ENCODE measurements around the gene ZNF407. TPM values are rescaled to one million over a fixed set of nuclear protein-coding genes. Genes with fewer than 3 reads are reported as not detected.
"Not testable (repeated sequence)": the region's sequence is repeated elsewhere in the genome, so short reads cannot be mapped to it uniquely, and the experiment has no call there.

Gene ZNF407
- total and polyA plus RNA-seq, 2 of the 13 experiments (the other 11 are each of a cell fraction or from before 2014, with no cell fraction given): 2.3 to 8.7 TPM

DNA sequence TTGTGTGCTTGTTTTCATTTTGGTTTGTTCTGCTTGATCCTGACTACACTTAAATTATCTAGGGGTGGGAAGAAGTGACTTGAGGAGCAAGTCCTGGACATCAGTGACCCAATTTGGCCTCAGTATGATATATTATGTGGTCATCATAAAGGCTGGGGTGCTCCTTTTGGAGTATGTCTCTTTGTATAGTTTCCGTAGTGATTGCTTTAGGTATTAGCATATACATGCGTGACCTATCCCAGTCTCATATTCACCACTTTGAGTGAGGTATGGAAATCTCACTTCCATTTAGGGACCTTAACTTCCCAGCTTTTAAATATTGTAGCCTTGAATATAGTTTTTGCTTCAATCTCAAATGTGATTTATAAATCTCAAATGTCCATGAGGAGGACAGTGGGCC, 370.3 kb downstream of the ZNF407 start:
- CTCF ChIA-PET (ENCODE audit: low intra/inter-chr PET ratio, low total read pairs): no interaction called here
- no TSS peak for BruUV-seq (replicated peaks)
- Histone ChIP-seq H3K79me2 (ENCODE audit: insufficient read depth, low read length) (no peaks in the 10 kb centered on the region), H3K4me1 (ENCODE audit: insufficient read depth, low read length) (no peaks in the 10 kb centered on the region), H3K27ac (ENCODE audit: extremely low read length, insufficient read depth, low read length) (no peak overlapping the region), H3K4me2 (ENCODE audit: low read depth, low read length) (no peak overlapping the region), H3K27me3 (ENCODE audit: control insufficient read depth in 1 of 2, insufficient read depth in 2 of 2, low read length in 2 of 2) (no peaks in the 10 kb centered on the region), H3K9me3 (ENCODE audit: low read length) (no peaks in the 10 kb centered on the region), H3K9ac (ENCODE audit: insufficient read depth, low read depth, low read length) (no peak overlapping the region), H3K4me3 (replicated peaks in 1 of 3; ENCODE audit: insufficient read depth in 1 of 3, low read depth in 2 of 3, low read length in 3 of 3) (no peak overlapping the region), H3K36me3 (replicated peaks in 1 of 2; ENCODE audit: control insufficient read depth in 1 of 2, insufficient read depth in 2 of 2, low read length in 2 of 2) (no peaks in the 10 kb centered on the region), H2AFZ (ENCODE audit: low read length) (no peak overlapping the region), H4K20me1 (ENCODE audit: insufficient read depth, low read length) (no peaks in the 10 kb centered on the region)
- no peak for TF ChIP-seq ATM (IDR thresholded peaks at IDR 0.05; ENCODE audit: borderline replicate concordance)
- TF ChIP-seq ZNF224 (CRISPR knock-in tag; IDR thresholded peaks at IDR 0.05): no peak
- TF ChIP-seq KAT7 (CRISPR knock-in tag; IDR thresholded peaks at IDR 0.05; ENCODE audit: borderline replicate concordance): no peak
- TF ChIP-seq FOXO1 (CRISPR knock-in tag; IDR thresholded peaks at IDR 0.05): no peak
- no peak for TF ChIP-seq SCMH1 (CRISPR knock-in tag; IDR thresholded peaks at IDR 0.05; ENCODE audit: borderline replicate concordance)
- no peak for TF ChIP-seq HIVEP1 (CRISPR knock-in tag; IDR thresholded peaks at IDR 0.05)
- no peak for TF ChIP-seq TOPORS (CRISPR knock-in tag; IDR thresholded peaks at IDR 0.05)
- no peak for TF ChIP-seq SMAD9 (CRISPR knock-in tag; IDR thresholded peaks at IDR 0.05)
- no peak for TF ChIP-seq SRSF1 (optimal IDR thresholded peaks at IDR 0.05; ENCODE audit: low read depth, low read length)
- TF ChIP-seq ZNF746 (CRISPR knock-in tag; IDR thresholded peaks at IDR 0.05): no peak
- in situ Hi-C loops (cut with HindIII; ENCODE audit: extremely low pct_ligation_motif_present, low pct_unique_long_range_greater_than_20kb) (loop anchor here (10.0 kb wide), 1 partner anchor 303 kb away; no protein-coding TSS in a partner anchor), intact Hi-C loops (cut with micrococcal nuclease; ENCODE audit: unreplicated experiment) (no loop called here)
- POLR2A ChIA-PET: no interaction called here
- no peak for ATAC-seq
- DNase-seq (ENCODE audit: low spot score): no peak
- no peak for FAIRE-seq
- WGBS (ENCODE audit: low lambda C conversion rate): 100% methylated on average over 2 of the region's 2 CpGs

DNA sequence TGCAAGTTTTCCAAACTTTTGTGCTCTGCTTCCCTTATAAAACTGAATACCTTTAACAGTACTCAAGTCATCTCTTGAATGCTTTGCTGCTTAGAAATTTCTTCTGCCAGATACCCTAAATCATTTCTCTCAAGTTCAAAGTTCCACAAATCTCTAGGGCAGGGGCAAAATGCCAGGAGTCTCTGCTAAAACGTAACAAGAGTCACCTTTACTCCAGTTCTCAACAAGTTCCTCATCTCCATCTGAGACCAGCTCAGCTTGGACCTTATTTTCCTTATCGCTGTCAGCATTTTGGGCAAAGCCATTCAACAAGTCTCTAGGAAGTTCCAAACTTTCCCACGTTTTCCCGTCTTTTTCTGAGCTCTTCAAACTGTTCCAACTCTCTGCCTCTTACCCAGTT, 373.7 kb downstream of the ZNF407 start:
- H3K27ac ChIP-seq (ENCODE audit: extremely low read length, insufficient read depth, low read length); ATAC-seq; POLR2A ChIA-PET; H3K36me3 ChIP-seq (replicated peaks in 1 of 2; ENCODE audit: control insufficient read depth in 1 of 2, insufficient read depth in 2 of 2, low read length in 2 of 2); H3K4me1 ChIP-seq (ENCODE audit: insufficient read depth, low read length); H3K4me2 ChIP-seq (ENCODE audit: low read depth, low read length); H4K20me1 ChIP-seq (ENCODE audit: insufficient read depth, low read length); BruUV-seq (replicated peaks); H3K27me3 ChIP-seq (ENCODE audit: control insufficient read depth in 1 of 2, insufficient read depth in 2 of 2, low read length in 2 of 2); H3K4me3 ChIP-seq (replicated peaks in 1 of 3; ENCODE audit: insufficient read depth in 1 of 3, low read depth in 2 of 3, low read length in 3 of 3); FAIRE-seq; H2AFZ ChIP-seq (ENCODE audit: low read length); H3K79me2 ChIP-seq (ENCODE audit: insufficient read depth, low read length); H3K9ac ChIP-seq (ENCODE audit: insufficient read depth, low read depth, low read length); H3K9me3 ChIP-seq (ENCODE audit: low read length); CTCF ChIA-PET (ENCODE audit: low intra/inter-chr PET ratio, low total read pairs); DNase-seq (ENCODE audit: low spot score); in situ Hi-C loops (cut with HindIII; ENCODE audit: extremely low pct_ligation_motif_present, low pct_unique_long_range_greater_than_20kb); intact Hi-C loops (cut with micrococcal nuclease; ENCODE audit: unreplicated experiment): not testable (repeated sequence)
- 83% methylated on average over 4 of the region's 4 CpGs for WGBS (ENCODE audit: low lambda C conversion rate)

DNA sequence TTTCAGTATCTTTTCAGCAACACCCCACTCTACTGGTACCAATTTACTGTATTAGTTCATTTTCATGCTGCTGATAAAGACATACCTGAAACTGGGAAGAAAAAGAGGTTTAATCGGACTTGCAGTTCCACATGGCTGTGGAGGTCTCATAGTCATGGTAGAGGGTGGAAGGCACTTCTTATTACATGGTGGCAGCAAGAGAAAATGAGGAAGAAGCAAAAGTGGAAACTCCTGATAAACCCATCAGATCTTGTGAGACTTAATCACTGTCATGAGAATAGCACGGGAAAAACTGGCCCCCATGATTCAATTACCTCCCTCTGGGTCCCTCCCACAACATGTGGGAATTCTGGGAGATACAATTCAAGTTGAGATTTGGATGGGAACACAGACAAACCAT, 374.1 kb downstream of the ZNF407 start:
- H4K20me1 ChIP-seq (ENCODE audit: insufficient read depth, low read length); FAIRE-seq; H3K79me2 ChIP-seq (ENCODE audit: insufficient read depth, low read length); BruUV-seq (replicated peaks); CTCF ChIA-PET (ENCODE audit: low intra/inter-chr PET ratio, low total read pairs); H3K9me3 ChIP-seq (ENCODE audit: low read length); H2AFZ ChIP-seq (ENCODE audit: low read length); intact Hi-C loops (cut with micrococcal nuclease; ENCODE audit: unreplicated experiment); H3K36me3 ChIP-seq (replicated peaks in 1 of 2; ENCODE audit: control insufficient read depth in 1 of 2, insufficient read depth in 2 of 2, low read length in 2 of 2); H3K4me2 ChIP-seq (ENCODE audit: low read depth, low read length); H3K27me3 ChIP-seq (ENCODE audit: control insufficient read depth in 1 of 2, insufficient read depth in 2 of 2, low read length in 2 of 2); DNase-seq (ENCODE audit: low spot score); H3K27ac ChIP-seq (ENCODE audit: extremely low read length, insufficient read depth, low read length); in situ Hi-C loops (cut with HindIII; ENCODE audit: extremely low pct_ligation_motif_present, low pct_unique_long_range_greater_than_20kb); H3K4me1 ChIP-seq (ENCODE audit: insufficient read depth, low read length); H3K4me3 ChIP-seq (replicated peaks in 1 of 3; ENCODE audit: insufficient read depth in 1 of 3, low read depth in 2 of 3, low read length in 3 of 3); H3K9ac ChIP-seq (ENCODE audit: insufficient read depth, low read depth, low read length); POLR2A ChIA-PET; ATAC-seq: not testable (repeated sequence)
- 48% methylated on average over 2 of the region's 2 CpGs for WGBS (ENCODE audit: low lambda C conversion rate)
